ENCODE results near the gene NEMP1. TPM values are rescaled to one million over a fixed set of nuclear protein-coding genes. Genes with fewer than 3 reads are reported as not detected.
"Not testable (repeated sequence)": the region's sequence is repeated elsewhere in the genome, so short reads cannot be mapped to it uniquely, and the experiment has no call there.

Gene NEMP1
- total RNA-seq, 6 donors from 2014 or later: 6.2 to 13.6 (median 10.0) TPM

DNA sequence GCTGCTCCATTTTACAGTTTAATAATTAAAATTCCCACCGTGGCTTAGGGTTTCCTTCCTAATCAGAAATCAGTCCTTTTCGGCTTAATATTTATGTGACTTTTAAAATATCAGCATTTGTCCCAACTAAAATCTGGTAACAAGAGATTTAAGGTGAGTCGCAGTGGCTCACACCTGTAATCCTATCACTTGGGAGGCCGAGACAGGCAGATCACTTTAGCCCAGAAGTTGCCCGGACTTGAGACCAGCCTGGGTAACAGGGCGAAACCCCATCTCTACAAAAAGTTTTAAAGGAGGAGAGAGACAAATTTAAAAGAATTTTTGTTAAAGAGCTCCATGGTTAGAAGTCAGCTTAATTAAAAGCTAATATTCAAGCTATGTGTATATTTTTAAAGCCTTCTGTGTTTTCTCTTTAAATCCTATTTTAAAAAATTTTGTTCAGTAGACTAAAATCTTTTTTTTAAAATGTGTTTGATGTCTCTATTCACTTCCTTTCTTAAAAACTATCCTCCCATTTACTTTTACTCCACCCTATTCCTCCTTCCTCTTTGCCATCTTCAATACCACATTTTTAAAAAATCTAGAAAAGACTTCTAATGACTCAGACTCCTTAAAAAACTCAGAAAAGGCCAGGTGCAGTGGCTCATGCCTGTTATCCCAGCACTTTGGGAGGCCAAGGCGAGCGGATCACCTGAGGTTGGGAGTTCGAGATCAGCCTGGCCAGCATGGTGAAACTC is 58.4 kb downstream of the NEMP1 start:
- H3K4me3 ChIP-seq: no peak overlapping the region
- ATAC-seq (ENCODE audit: low FRiP score in 2 of 2) (no peak), DNase-seq (no peak)
- no peaks in the 10 kb centered on the region for H3K9me3 ChIP-seq
- no peaks in the 10 kb centered on the region for H3K36me3 ChIP-seq
- no peaks in the 10 kb centered on the region for H3K4me1 ChIP-seq
- 90 to 95% methylated on average over 9 of the region's 9 CpGs for WGBS, 2 donors
- TF ChIP-seq POLR2A (IDR thresholded peaks at IDR 0.05): no peak
- no peak for TF ChIP-seq EP300 (IDR thresholded peaks at IDR 0.05)
- TF ChIP-seq, protein P1, sequence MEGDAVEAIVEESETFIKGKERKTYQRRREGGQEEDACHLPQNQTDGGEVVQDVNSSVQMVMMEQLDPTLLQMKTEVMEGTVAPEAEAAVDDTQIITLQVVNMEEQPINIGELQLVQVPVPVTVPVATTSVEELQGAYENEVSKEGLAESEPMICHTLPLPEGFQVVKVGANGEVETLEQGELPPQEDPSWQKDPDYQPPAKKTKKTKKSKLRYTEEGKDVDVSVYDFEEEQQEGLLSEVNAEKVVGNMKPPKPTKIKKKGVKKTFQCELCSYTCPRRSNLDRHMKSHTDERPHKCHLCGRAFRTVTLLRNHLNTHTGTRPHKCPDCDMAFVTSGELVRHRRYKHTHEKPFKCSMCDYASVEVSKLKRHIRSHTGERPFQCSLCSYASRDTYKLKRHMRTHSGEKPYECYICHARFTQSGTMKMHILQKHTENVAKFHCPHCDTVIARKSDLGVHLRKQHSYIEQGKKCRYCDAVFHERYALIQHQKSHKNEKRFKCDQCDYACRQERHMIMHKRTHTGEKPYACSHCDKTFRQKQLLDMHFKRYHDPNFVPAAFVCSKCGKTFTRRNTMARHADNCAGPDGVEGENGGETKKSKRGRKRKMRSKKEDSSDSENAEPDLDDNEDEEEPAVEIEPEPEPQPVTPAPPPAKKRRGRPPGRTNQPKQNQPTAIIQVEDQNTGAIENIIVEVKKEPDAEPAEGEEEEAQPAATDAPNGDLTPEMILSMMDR (IDR thresholded peaks at IDR 0.05): no peak
- no peak for TF ChIP-seq POLR2AphosphoS5 (IDR thresholded peaks at IDR 0.05)
- no peak overlapping the region for H3K27ac ChIP-seq
- H3K27me3 ChIP-seq: no peaks in the 10 kb centered on the region

DNA sequence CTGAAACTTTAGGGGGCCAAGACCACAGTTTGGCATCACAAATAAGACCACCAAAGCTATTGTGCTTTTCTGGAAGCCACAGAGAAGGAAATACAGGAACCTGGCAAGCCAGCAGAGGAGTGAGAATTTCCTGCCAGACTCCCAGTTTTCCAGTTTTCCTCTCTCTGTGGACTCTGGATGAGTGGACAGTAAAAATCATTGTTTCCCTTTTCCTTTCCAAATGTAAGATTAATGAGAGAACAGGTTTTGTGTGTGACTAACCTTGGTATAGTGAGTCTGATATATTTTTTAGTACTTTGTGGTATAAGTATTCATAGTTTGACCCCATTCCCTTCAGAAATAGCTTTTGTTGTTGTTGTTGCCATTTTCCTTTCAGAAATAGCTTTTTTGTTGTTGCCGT is 59.7 kb downstream of the NEMP1 start:
- Histone ChIP-seq H3K4me1 (no peaks in the 10 kb centered on the region), H3K36me3 (no peaks in the 10 kb centered on the region), H3K27me3 (no peaks in the 10 kb centered on the region), H3K4me3 (no peak overlapping the region), H3K27ac (no peak overlapping the region), H3K9me3 (no peaks in the 10 kb centered on the region)
- WGBS, 2 donors: 83 to 96% methylated on average over 1 of the region's 1 CpG
- no peak for ATAC-seq (ENCODE audit: low FRiP score in 2 of 2)
- TF ChIP-seq EP300 (IDR thresholded peaks at IDR 0.05): no peak
- DNase-seq: no peak

DNA sequence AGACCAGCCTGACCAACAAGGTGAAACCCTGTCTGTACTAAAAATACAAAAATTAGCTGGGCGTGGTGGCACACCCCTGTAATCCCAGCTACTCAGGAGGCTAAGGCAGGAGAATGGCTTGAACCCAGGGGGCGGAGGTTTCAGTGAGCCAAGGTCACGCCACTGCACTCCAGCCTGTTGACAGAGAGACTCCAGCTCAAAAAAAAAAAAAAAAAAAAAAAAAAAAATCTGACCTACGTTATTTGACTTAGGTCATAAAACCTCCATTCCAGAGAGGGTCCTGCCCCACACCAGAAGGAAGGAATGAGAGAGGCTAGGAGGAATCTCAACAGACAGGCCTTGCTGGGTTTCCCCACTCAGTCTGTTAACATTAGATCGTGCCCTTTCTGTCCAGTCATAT is 60.2 kb downstream of the NEMP1 start:
- not testable (repeated sequence) for ATAC-seq (ENCODE audit: low FRiP score in 2 of 2); H3K4me1 ChIP-seq; DNase-seq; H3K27ac ChIP-seq; H3K4me3 ChIP-seq; H3K36me3 ChIP-seq; H3K9me3 ChIP-seq; H3K27me3 ChIP-seq
- 77 to 78% methylated on average over 5 of the region's 5 CpGs for WGBS, 2 donors

DNA sequence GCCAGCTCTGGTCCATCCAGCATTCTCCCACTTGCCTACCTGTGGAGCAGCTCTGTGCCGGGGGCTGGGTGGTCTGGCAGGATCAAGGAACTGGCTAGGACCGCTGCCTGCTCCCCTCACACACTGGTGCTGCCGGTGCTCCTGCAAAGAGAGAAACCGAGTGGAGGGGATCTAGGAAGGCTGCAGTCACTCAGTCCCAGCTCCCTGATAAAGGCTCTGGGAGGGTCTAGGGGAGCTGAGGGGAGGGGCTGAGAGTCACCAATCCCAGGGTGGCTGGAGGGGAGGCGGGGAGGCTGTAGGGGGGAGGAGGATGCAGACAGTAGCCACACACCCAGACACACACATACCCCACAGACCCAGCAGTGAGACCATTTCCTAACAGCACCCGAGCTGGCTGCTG is 62.2 kb downstream of the NEMP1 start, which contains the start of gene TAC3:
Gene TAC3 (minus strand): TSS at position 182 of the 400 bp plus-strand sequence. CDS start 732 bp downstream, outside the sequence.
- H3K36me3 ChIP-seq: no peaks in the 10 kb centered on the region
- no peaks in the 10 kb centered on the region for H3K9me3 ChIP-seq
- no peaks in the 10 kb centered on the region for H3K4me1 ChIP-seq
- no peak for TF ChIP-seq POLR2AphosphoS5 (IDR thresholded peaks at IDR 0.05)
- TF ChIP-seq POLR2A (IDR thresholded peaks at IDR 0.05): no peak
- TF ChIP-seq EP300 (IDR thresholded peaks at IDR 0.05): no peak
- TF ChIP-seq, protein P1 (IDR thresholded peaks at IDR 0.05): no peak
- 51 to 62% methylated on average over 3 to 6 of the region's 6 CpGs for WGBS, 2 donors
- no peak for DNase-seq
- no peak within 1 kb of the TSS for H3K4me3 ChIP-seq
- ATAC-seq (ENCODE audit: low FRiP score in 2 of 2): no peak
- H3K27ac ChIP-seq: no peak within 1 kb of the TSS
- no peaks in the 10 kb centered on the region for H3K27me3 ChIP-seq

DNA sequence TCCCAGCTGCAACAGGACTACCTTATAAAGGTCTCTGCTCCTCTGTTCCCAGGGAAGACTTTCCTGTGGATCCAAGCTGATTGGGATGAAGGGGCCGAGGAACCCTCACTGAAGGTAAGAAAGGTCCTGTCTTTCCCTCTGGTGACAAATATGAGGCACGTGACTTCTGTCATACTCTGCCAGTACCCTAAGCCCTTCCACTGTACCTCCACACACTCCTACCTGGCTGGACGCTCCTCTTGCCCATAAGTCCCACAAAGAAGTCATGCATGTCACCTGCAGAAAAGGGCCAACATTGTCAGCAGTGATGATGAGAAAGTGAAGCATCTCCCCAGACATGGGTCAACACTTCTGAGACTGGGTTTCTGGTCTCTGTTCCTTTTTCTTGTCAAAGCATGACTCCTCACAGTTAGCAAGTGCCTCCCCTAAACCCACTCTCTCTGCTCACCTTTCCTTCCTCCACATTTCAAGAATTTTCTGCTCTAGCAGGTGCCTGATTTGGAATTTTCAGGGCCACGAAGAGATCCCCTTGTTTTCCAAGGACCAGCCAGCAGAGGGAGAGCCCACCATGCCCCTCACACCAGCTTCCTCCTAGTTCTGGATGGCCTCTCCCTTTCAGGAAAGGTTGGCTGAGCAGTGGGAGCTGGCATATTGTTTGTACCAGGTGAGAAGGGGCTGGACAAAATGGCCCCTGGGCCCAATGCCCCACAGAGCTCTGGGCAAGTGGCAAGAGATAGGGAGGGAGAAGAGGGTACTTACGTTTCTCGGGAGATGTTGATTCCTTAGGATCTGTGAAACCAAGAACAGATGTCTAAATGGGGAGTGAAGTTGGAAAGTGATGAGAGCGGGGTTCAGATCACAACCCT is 65.8 kb downstream of the NEMP1 start:
- WGBS, 2 donors: 76 to 78% methylated on average over 7 of the region's 7 CpGs
- TF ChIP-seq EP300 (IDR thresholded peaks at IDR 0.05) (no peak), POLR2AphosphoS5 (IDR thresholded peaks at IDR 0.05) (no peak), POLR2A (IDR thresholded peaks at IDR 0.05) (no peak)
- TF ChIP-seq, protein P1 (IDR thresholded peaks at IDR 0.05): no peak
- Histone ChIP-seq H3K27me3 (no peaks in the 10 kb centered on the region), H3K9me3 (no peaks in the 10 kb centered on the region), H3K4me3 (no peak overlapping the region), H3K4me1 (peaks cover 0 to 6% (median 1%) of the 10 kb centered on the region in 4 donors), H3K36me3 (no peaks in the 10 kb centered on the region), H3K27ac (no peak overlapping the region)
- DNase-seq (no peak), ATAC-seq (ENCODE audit: low FRiP score in 2 of 2) (no peak)
